Fibroblast of skin of scalp (primary cell): ENCODE data around the gene PSG6. TPM values are rescaled to one million over a fixed set of nuclear protein-coding genes. Genes with fewer than 3 reads are reported as not detected.
"Not testable (repeated sequence)": the region's sequence is repeated elsewhere in the genome, so short reads cannot be mapped to it uniquely, and the experiment has no call there.

Source experiments
- DNase-seq: peaks from one replicate; pipeline ENCODE4 v3.0.0-alpha.2; 2013
- polyA plus RNA-seq, 2 experiments: library from polyadenylated mRNA; unstranded; fragments of 120-200 nt; gene quantifications; one replicate each; pipeline ENCODE4 v1.2.1, GENCODE V29; 2013; ENCODE audit not compliant: insufficient read length in 2 of 2

The PSG6 gene
- 0.20 TPM for polyA plus RNA-seq (2013, experiment 1 of 2; ENCODE audit: insufficient read length)
- polyA plus RNA-seq (2013, experiment 2 of 2; ENCODE audit: insufficient read length) = 0.18 TPM

DNA sequence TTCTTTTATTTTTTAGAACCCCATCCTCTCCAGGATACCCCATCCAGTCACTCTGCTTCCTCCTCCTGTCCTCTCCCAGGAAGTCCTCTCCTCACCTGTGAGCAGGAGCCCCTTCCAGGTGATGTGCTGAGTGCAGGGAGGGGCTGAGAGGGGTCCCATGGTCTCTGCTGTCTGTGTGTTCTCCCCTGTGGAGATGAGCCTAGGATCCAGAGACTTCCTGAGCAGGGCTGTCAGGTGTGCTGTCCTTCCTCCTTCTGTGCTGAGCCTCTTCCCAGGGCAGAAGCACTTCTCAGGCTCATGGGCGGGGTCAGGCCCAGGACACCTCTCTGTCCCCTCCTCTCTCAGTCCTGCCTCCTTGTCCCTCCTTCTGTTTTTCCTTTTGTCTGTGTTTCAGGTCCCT, at the start of gene PSG6:
TSS of gene PSG6 (minus strand) at position 261 of the 400 bp plus-strand sequence. CDS start at position 159, 102 bp downstream.
- not testable (repeated sequence) for DNase-seq

GRCh38 chr19:42965176-42965575, 47.5 kb upstream of the PSG6 start:
- DNase-seq = peak; percentile 62

GRCh38 chr19:42961119-42961518, 43.4 kb upstream of the PSG6 start:
- no peak for DNase-seq

DNA sequence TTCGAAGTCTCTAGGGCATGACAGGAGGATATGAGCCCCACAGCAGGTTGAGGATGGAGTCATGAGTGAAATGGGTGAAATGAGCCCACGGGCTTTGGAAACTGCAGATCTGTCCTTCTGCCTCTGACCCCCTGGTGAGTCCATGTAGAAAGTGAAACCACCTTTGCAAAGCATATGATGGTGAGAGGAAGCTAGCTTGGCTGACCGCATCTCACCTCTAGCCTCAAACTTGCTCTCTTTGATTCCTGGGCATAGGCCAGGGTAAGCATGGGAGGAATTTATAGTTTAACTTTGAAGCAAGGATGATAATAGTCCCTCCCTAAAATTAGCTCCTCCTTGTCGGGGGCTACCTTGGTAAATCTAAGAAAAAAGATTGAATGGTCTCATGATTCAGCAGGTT, 34.4 kb upstream of the PSG6 start:
- DNase-seq = not testable (repeated sequence)

DNA sequence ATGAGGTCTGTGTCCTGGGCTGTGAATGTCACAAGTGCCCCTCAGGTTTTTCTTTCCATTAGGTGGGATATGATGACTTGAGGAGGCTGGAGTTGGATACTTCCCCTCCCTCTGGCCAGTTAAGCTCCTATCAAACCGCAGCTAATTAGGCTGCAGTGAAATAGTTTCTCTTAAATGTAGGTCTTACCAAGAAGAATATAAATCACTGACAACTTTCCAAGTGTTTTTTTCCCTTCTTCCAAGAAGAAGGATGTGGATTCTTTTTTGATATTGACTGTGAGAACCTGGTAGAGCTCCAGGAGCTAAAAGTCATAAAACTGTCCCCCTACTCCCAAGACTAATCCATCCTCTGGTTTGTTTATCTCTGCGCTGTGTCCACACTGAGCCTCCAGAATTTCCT, 33.8 kb upstream of the PSG6 start:
- DNase-seq = not testable (repeated sequence)

- DNase-seq = peak; percentile 23
These were observed 24.6 kb upstream of the PSG6 start for GRCh38 chr19:42942187-42942789.

DNA sequence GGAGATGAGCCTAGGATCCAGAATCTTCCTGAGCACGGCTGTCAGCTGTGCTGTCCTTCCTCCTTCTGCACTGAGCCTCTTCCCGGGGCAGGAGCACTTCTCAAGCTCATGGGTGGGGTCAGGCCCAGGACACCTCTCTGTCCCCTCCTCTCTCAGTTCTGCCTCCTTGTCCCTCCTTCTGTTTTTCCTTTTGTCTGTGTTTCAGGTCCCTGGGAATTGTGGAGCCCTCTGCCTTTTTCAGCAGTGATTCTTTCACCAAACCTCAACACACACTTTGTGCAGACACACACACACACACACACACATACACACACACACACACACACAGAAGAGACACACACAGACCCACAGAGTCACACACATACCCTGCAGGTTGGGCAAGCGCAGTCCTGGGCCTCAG, 19.4 kb upstream of the PSG6 start, which contains the start of gene PSG7:
TSS of gene PSG7 (minus strand) at position 101 of the 400 bp plus-strand sequence. CDS start 131 bp downstream, outside the sequence.
- not testable (repeated sequence) for DNase-seq

DNA sequence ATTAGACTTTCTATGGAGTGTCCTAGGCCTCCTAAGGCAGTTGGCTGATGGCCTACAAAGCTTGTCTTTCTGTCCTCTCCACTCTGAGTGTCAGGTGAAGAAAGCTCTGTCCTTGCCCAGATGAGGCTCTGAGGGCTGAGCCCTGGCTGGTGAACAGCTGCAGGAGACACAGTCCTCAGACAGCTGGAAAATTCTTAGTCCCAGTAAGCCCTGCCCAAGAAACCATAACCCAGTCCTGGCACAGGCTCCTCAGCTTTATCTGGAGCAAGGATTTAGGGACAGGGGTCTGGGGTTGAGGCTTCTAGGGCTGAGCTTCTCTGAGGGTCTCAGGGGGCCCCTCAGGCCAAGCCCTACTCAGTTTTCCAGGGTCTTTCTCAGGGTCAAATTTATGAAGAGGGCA, 17.0 kb upstream of the PSG6 start:
- DNase-seq = not testable (repeated sequence)

GRCh38 chr19:42934183-42934582, 16.5 kb upstream of the PSG6 start:
- DNase-seq = not testable (repeated sequence)

DNA sequence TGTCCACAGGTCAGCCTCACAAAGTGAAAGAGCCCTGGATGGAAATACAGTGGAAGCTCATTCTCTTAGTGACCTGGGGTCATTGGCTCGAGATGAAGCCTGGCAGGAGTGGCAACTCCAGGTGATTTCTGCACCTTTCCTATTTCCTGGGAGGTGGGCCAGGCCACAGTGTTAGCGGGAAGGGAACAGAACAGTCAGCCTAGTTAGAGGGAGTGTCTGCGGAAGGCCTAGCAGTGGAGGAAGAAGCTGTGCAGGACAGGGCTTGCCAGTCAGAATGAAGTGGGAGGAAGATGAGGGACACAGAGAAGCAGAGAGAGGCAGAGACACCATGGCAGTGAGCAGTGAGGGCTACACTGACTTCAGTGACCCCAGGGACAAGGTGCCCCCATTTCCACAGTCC, 15.7 kb upstream of the PSG6 start:
- DNase-seq = not testable (repeated sequence)

DNA sequence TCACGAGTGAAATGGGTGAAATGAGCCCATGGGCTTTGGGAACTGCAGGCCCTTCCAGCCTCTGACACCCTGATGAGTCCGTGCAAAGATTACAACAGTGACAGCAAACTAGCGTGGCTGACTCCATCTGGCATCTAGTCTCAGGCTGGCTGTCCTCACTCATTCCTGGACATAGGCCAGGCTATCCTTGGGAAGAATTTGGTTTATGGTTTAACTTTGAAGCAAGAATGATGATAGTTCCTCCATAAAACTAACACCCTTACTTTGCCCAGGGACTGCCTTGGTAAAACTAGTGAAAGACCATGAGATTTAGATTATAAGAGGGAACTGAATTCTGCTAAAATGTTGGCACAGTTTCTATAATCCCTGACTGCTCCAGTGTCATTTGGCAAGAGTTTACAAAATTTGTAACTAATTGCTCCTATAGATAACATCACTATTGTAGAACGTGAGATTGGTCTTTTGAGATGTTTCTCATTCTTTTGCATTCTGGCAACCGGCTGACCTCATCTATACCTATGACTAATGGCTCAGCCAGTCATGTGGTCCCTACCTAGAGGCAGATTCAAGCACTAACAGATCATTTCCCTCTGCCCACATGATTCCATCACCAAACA, 14.9 kb upstream of the PSG6 start:
- peak; percentile 94 for DNase-seq

DNA sequence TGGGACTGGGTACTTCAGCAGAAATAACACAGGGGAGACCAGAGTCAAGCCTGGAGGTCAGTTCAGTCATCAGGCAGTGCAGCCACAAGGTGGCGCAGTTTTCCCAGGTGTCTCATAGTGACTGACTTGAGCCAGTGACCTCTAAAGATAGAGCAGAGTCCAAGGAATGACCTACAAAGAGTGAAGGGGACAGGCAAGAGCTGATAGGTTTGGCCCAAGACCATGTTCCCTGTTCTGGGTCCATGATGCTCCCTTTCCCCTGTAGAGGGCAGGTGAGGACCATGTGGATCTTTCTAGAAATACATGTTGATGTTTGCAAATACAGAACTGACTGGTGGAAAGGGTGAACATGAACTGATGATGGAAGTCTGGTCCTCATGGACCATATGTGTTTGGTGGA, 12.5 kb upstream of the PSG6 start:
- peak; percentile 43 for DNase-seq

DNA sequence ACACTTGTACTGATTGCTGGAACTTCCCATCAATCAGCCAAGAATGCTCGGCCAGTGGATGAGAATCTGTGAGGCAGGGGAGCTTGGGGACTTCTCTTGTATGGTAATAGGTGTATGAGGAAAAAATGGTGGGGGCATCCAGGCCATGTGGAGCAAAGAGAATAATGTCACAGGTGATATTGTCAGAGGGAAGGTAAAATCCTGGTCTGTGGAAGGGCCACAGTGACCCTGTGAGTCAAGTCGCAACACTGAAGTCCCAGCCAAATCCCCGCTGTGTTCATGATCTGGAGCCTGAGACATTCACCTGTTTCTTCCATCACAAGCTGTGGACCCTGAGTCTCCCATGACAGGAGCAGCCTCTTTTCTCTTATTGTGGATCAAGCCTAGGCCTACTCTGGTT, 11.2 kb upstream of the PSG6 start:
- DNase-seq = no peak

DNA sequence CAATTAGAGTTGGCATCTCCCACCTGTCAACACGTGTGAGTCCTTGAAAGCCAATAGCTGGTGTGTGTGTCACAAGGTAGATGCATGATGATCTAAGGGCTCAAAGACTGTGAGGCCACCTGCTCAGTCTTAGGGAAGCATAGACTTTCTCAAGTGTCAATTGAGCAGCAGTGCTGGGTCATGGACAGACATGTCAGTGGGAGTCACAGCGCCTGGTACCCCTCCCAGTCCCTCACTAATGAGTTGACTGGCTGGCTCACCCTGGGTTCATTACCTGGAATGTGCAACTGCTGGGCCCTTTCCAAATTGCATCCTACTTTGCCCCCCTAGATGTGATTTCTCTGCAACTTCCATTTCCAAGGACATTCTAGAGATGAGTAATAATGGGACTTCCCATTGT, 9.1 kb upstream of the PSG6 start:
- no peak for DNase-seq

GRCh38 chr19:42923106-42923505, 5.4 kb upstream of the PSG6 start:
- DNase-seq = peak; percentile 61

DNA sequence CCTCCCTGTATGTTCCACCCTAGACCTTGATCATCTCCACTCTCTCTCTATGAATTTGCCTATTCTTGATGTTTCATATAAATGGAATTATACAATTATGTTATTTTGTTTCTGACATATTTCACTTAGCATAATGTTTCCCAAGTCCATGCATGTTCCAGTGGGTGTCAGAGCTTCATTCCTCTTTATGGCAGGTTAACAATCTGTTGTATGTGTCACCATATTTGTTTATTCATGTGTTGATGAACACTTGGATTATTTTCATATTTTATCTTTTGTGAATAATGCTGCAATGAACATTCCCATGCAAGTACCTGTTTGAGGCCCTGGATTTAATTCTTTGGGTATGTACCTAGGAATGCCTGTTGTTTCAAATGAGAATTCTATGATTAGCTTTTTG, 3.3 kb upstream of the PSG6 start:
- DNase-seq = not testable (repeated sequence)

DNA sequence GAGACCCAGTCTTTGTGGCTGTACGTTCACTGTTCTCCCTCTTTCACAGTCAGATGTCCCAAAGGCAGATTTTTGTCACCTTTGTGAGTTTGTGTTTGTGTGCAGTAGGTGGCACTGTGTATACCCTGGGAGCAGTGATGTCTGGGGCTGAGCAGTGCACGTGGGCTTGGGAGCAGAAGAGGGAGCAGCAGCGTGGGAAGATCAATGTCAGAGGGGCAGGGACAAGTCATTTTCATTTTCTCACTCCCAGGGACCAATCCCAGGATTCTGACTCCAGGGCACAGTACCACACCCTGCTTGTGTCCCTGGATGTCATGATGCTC, 2.0 kb upstream of the PSG6 start:
- DNase-seq = no peak

DNA sequence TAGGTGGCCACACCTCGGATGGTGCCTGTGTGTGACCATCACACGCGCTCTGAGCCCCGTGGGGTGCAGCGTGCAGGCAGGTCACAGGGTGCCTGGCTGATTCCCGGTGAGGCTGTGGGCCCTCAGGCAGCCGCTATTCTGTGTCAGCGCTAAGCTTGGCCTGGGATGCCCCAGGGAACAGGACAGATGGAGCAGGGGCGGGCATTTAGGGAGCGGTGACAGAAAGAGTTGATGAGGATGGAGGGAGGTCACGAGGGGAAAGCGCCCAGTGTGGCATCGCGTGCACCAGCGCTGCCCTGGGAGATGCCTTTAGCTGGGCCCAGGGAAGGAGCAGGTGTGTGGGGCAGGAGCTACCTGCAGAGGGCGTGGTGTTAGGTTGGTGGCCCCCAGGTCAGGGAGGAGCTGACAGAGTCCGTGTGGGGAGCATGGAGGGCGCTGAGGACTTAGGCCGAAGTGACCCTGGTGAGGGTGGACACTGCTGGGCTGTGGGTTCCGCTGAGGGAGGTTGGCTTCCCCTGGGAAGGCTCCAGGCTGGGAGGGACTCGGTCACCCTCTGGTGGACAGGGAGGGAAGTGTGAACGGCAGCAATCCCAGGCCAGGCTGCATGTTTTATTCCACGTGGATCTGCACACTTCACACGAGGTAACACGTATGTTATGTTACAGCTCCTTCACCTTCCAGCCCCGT, 1.5 kb upstream of the PSG6 start:
- DNase-seq = not testable (repeated sequence)

GRCh38 chr19:42918377-42919069, 829 bp upstream of the PSG6 start:
- DNase-seq = not testable (repeated sequence)

DNA sequence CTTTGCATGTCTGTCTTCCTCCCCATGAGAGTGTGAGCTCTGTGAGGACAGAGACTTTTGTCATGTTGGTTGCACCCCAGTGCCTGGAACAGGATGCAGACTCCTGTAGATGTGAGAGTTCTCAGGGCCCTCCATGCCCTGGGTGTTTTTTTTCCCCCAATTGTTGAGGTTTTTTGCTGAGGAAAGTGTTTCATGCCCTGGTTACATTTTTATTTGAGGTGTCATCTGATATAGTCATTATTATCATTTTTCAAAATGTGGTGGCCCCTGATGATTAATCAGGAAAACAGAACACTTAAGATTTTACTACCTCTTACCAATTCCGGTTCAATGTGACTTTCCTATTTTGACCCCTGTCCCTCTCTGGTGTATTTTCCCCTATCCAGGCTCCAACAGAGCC, 763 bp downstream of the PSG6 start:
- DNase-seq = not testable (repeated sequence)

GRCh38 chr19:42913516-42913915, 4.2 kb downstream of the PSG6 start:
- not testable (repeated sequence) for DNase-seq

DNA sequence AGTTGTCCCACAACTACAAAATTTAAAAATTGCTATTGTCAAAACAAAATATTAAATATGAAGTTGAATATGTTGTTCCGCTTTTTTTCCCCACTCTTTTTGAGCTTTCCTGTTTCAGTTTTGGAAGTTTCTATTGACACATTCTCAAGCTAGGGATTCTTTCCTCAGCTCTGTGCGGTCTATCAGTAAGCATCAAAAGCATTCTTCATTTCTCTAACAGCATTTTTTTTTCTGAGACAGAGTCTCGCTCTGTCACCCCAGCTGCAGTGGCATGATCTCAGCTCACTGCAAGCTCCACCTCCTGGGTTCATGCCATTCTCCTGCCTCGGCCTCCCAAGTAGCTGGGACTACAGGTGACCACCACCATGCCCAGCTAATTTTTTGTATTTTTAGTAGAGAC, 4.8 kb downstream of the PSG6 start:
- DNase-seq = not testable (repeated sequence)

DNA sequence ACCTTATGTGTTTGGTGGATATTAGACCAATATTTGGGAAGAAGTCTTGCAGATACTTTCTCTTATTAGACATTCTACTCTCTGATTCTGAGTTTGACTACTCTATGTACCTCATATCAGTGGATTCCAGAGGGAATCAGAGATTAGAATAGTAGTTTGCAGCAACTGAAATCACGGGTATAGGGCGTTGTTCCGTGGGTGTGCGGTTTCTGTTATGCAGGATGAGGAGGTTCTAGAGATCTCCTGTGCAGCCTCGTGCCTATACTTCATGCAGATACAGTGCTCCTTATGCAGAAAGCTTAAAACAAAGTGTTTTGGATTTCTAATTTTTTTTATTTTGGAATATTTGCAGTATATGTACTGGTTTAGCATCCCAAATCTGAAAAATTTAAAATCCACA, 6.0 kb downstream of the PSG6 start:
- not testable (repeated sequence) for DNase-seq
